K562 (cell line): ENCODE measurements around the gene KLHL35. TPM values are rescaled to one million over a fixed set of nuclear protein-coding genes. Genes with fewer than 3 reads are reported as not detected.

ENCODE experiments used
- ATAC-seq: fragments of 200-7000 bp; cut with Tn5 transposase; 3 replicates; pipeline ENCODE4 v1.9.1; 2020; ENCODE audit warnings: moderate library complexity
- BruUV-seq: library from RNA; stranded (reverse); fragments of 400-500 nt; replicated peaks from 2 replicates; lab custom pipeline; 2021; lab: Mats Ljungman, UMichigan
- CTCF ChIA-PET: fragments of 300-600 bp; formaldehyde crosslinking; extraction: SDS; loops from one replicate; lab custom pipeline; 2021; ENCODE audit warnings: low intra/inter-chr PET ratio; lab: Yijun Ruan, JAX
- POLR2A ChIA-PET: fragments of 300-600, 350-650 bp; sonication (Branson Sonifier 250); formaldehyde crosslinking; extraction: SDS; loops from one replicate; lab custom pipeline; 2021; ENCODE audit warnings: antibody characterized with exemption, inconsistent platforms; lab: Yijun Ruan, JAX
- DNase-seq, 4 experiments: peaks; one replicate each; pipeline versions ENCODE4 v3.0.0 to v3.0.0-alpha.2; 2011 to 2018; ENCODE audit warnings: low spot score in 3 of 4, mixed read lengths in 3 of 4; ENCODE audit errors: extremely low read depth in 1 of 4
- FAIRE-seq: peaks from 2 replicates; lab custom pipeline; 2011; peaks lifted over from hg19 to GRCh38; lab: Jason Lieb, UNC
- H2AFZ ChIP-seq: 2 replicates; pipeline ENCODE4 v1.6.0; 2011; ENCODE audit warnings: low read depth, low read length, control low read depth, inconsistent platforms
- H3K27ac ChIP-seq: fragments of 200-600 bp; 3 replicates; pipeline ENCODE4 v1.8.0; 2011; ENCODE audit warnings: low read depth, mild to moderate bottlenecking, control low read depth, inconsistent platforms, low read length, moderate library complexity, mixed read lengths; ENCODE audit errors: extremely low read depth
- H3K27me3 ChIP-seq, 2 experiments: fragments of 300-600 bp in 1 of 2; 2 replicates in 1 of 2; 3 replicates in 1 of 2; pipeline versions ENCODE4 v1.6.0 to v1.8.0; 2011; ENCODE audit warnings: inconsistent platforms in 2 of 2, low read length in 2 of 2, mild to moderate bottlenecking in 1 of 2, mixed read lengths in 1 of 2, moderate library complexity in 1 of 2; ENCODE audit not compliant: control insufficient read depth in 2 of 2, insufficient read depth in 2 of 2
- H3K36me3 ChIP-seq: fragments of 300-600 bp; 3 replicates; pipeline ENCODE4 v1.8.0; 2011; ENCODE audit warnings: mild to moderate bottlenecking, low read length, inconsistent platforms; ENCODE audit not compliant: control insufficient read depth, insufficient read depth
- H3K4me1 ChIP-seq, 2 experiments: fragments of 200-600 bp in 1 of 2; replicated peaks in 1 of 2; 2 replicates in 1 of 2; 3 replicates in 1 of 2; pipeline versions ENCODE4 v1.5.1 to v1.8.0; 2011; ENCODE audit warnings: inconsistent platforms in 2 of 2, low read length in 2 of 2, mild to moderate bottlenecking in 1 of 2, mixed read lengths in 1 of 2, moderate library complexity in 1 of 2; ENCODE audit not compliant: control insufficient read depth in 2 of 2, insufficient read depth in 2 of 2
- H3K4me2 ChIP-seq: 2 replicates; pipeline ENCODE4 v1.6.1; 2011; ENCODE audit warnings: low read length, control low read depth, inconsistent platforms, mixed read lengths; ENCODE audit not compliant: insufficient read depth
- H3K4me3 ChIP-seq: fragments of 200-600 bp; sonication (generic), shearing (Covaris generic); 2 replicates; pipeline ENCODE4 v1.5.1; 2016; ENCODE audit warnings: control low read depth, inconsistent platforms
- H3K79me2 ChIP-seq: fragments of 200-600 bp; 3 replicates; pipeline ENCODE4 v1.8.0; 2011; ENCODE audit warnings: low read length, inconsistent platforms; ENCODE audit not compliant: control insufficient read depth, insufficient read depth
- H3K9ac ChIP-seq, 2 experiments: 2 replicates each; pipeline versions ENCODE4 v1.6.0 to v1.6.1; 2011; ENCODE audit warnings: low read depth in 2 of 2, low read length in 2 of 2, control low read depth in 1 of 2, inconsistent platforms in 1 of 2, mild to moderate bottlenecking in 1 of 2, mixed read lengths in 1 of 2; ENCODE audit not compliant: insufficient read depth in 1 of 2
- H3K9me1 ChIP-seq: one replicate; pipeline ENCODE4 v1.6.0; 2011; ENCODE audit warnings: inconsistent platforms, mild to moderate bottlenecking, low read length, moderate library complexity; ENCODE audit not compliant: control insufficient read depth, insufficient read depth
- H3K9me3 ChIP-seq: replicated peaks from 2 replicates; pipeline ENCODE4 v1.5.1; 2011; ENCODE audit warnings: low read depth, low read length, inconsistent platforms; ENCODE audit not compliant: control insufficient read depth, insufficient read depth
- H4K20me1 ChIP-seq: replicated peaks from 2 replicates; pipeline ENCODE4 v1.6.1; 2011; ENCODE audit warnings: low read length, inconsistent platforms, mixed read lengths; ENCODE audit not compliant: control insufficient read depth, insufficient read depth
- BCL6 ChIP-seq: fragments of 250-450 bp; sonication (Bioruptor Pico); IDR thresholded peaks from 2 replicates; pipeline ENCODE4 v1.4.0; 2020
- HOXB6 ChIP-seq: fragments of 250-450 bp; sonication (Bioruptor Pico); IDR thresholded peaks from 2 replicates; pipeline ENCODE4 v1.5.1; 2022; ENCODE audit warnings: mild to moderate bottlenecking, borderline replicate concordance
- PHTF2 ChIP-seq: fragments of 250-450 bp; sonication (Bioruptor Pico); IDR thresholded peaks from 2 replicates; pipeline ENCODE4 v1.5.0; 2021; ENCODE audit warnings: mild to moderate bottlenecking
- RBM15 ChIP-seq: fragments of 200-400 bp; formaldehyde crosslinking; IDR thresholded peaks from 2 replicates; pipeline ENCODE4 v1.6.1; 2018; ENCODE audit warnings: mild to moderate bottlenecking, low read length, moderate library complexity; ENCODE audit not compliant: insufficient read depth
- SNRNP70 ChIP-seq: fragments of 200-400 bp; formaldehyde crosslinking; optimal IDR thresholded peaks from 2 replicates; pipeline ENCODE3; 2017; ENCODE audit warnings: low read depth, low read length
- THAP12 ChIP-seq: fragments of 250-450 bp; sonication (Bioruptor Pico); IDR thresholded peaks from 2 replicates; pipeline ENCODE4 v1.9.0; 2021; ENCODE audit warnings: mild to moderate bottlenecking, inconsistent platforms
- THAP7 ChIP-seq: fragments of 250-450 bp; sonication (Bioruptor Pico); IDR thresholded peaks from 2 replicates; pipeline ENCODE4 v1.5.0; 2021
- ZNF140 ChIP-seq: fragments of 250-450 bp; sonication (Bioruptor Pico); IDR thresholded peaks from 2 replicates; pipeline ENCODE4 v1.8.0; 2021; ENCODE audit warnings: moderate library complexity, mild to moderate bottlenecking, inconsistent platforms
- ZNF239 ChIP-seq: fragments of 250-450 bp; sonication (Bioruptor Pico); IDR thresholded peaks from 2 replicates; pipeline ENCODE4 v1.4.0; 2020; ENCODE audit warnings: mild to moderate bottlenecking
- ZNF778 ChIP-seq: fragments of 450-650 bp; formaldehyde crosslinking; IDR thresholded peaks from 2 replicates; pipeline ENCODE4 v1.4.0; 2020; ENCODE audit warnings: mild to moderate bottlenecking, moderate library complexity
- WGBS: fragments of 100-300 bp; shearing (Covaris generic); methylation state at CpG from one replicate; pipeline ENCODE4 v1.1.6; 2016; ENCODE audit warnings: low coverage, mixed read lengths; ENCODE audit not compliant: insufficient coverage; ENCODE audit errors: missing lambda C conversion rate; 5-methylcytosine and 5-hydroxymethylcytosine counted together
- in situ Hi-C: fragments of 300-500 bp; cut with MboI; formaldehyde crosslinking; loops from 4 replicates; pipeline ENCODE4 v1.15.0; 2018; ENCODE audit warnings: inconsistent platforms, mixed read lengths
- intact Hi-C: fragments of 100-400 bp; cut with micrococcal nuclease; formaldehyde crosslinking; loops from 2 replicates; pipeline ENCODE4 v1.14.2; 2022
- polyA plus RNA-seq, 8 experiments: library from polyadenylated mRNA; depleted of rRNA in 4 of 8; stranded (reverse) in 5 of 8; unstranded in 3 of 8; fragments of >200 nt; fragmentation: Nextera tagmentation in 2 of 8; fragmentation: Illumina TruSeq in 1 of 8; extraction: Ambion mirVana in 2 of 8; extraction: Trizol in 1 of 8; gene quantifications; 2 replicates each; pipeline versions ENCODE4 v1.2.1 to v1.2.3, GENCODE V29; 2011 to 2014; ENCODE audit warnings: inconsistent platforms in 1 of 8, missing spikeins in 1 of 8
- total RNA-seq, 7 experiments: library from RNA; depleted of rRNA in 6 of 7; stranded (reverse); fragments of >200 nt in 6 of 7; fragmentation: Illumina TruSeq in 2 of 7; extraction: Trizol in 2 of 7; gene quantifications; 2 replicates each; pipeline versions ENCODE4 v1.2.1 to v1.2.3, GENCODE V29; 2011 to 2021; ENCODE audit warnings: low replicate concordance in 1 of 7

The KLHL35 gene
- total and polyA plus RNA-seq, 9 of the 15 experiments (the other 6 are each of a cell fraction or from before 2014, with no cell fraction given) = not detected

GRCh38 chr11:75383246-75383645 is 49.8 kb downstream of the KLHL35 start:
- Histone ChIP-seq H3K9ac (peak overlapping the region in 1 of 2 experiments; percentile 61; a peak in 1 of 4 replicates), H3K9me3 (no peaks in the 10 kb centered on the region), H3K36me3 (no peaks in the 10 kb centered on the region), H3K4me3 (no peak overlapping the region), H3K4me2 (no peak overlapping the region), H3K9me1 (no peaks in the 10 kb centered on the region), H3K4me1 (peaks cover 20 to 22% of the 10 kb centered on the region in 2 experiments), H2AFZ (0 out of 2 replicates have a peak overlapping the region, but pooled peaks have one; percentile 25), H3K27me3 (no peaks in the 10 kb centered on the region), H3K79me2 (no peaks in the 10 kb centered on the region), H3K27ac (no peak overlapping the region), H4K20me1 (no peaks in the 10 kb centered on the region)
- no TSS peak for BruUV-seq
- in situ Hi-C loops (loop anchor here (5.0 kb wide), 2 partner anchors 56 to 106 kb away; no protein-coding TSS in a partner anchor), intact Hi-C loops (no loop called here)
- FAIRE-seq = no peak
- ChIA-PET POLR2A (interaction anchor here (0.6 kb wide), 1 partner anchor 27 kb away, joined by 3 read pairs; no protein-coding TSS in a partner anchor), CTCF (interaction anchor here (3.3 kb wide), 2 partner anchors 55 to 102 kb away, joined by 24 to 49 read pairs; no protein-coding TSS in a partner anchor)
- no peak for DNase-seq
- TF ChIP-seq RBM15 (no peak), THAP7 (CRISPR knock-in tag) (no peak), HOXB6 (CRISPR knock-in tag) (no peak), BCL6 (CRISPR knock-in tag) (no peak), SNRNP70 (no peak), ZNF778 (no peak), ZNF239 (CRISPR knock-in tag) (no peak), PHTF2 (no peak), THAP12 (no peak), ZNF140 (CRISPR knock-in tag) (no peak)
- peak; percentile 15; the same call in 1 of the 3 replicates for ATAC-seq
- WGBS = 38% methylated on average over 3 of the region's 3 CpGs
